RPMI8226 (cell line): ENCODE results near the gene TARBP2.

Source experiments
- DNase-seq: peaks from one replicate; pipeline ENCODE4 v3.0.0-alpha.2; 2015

Gene TARBP2

GRCh38 chr12:53500776-53501614 is at the start of gene TARBP2:
TSS of gene TARBP2 (plus strand) at chr12:53501283. CDS start at chr12:53501409, 126 bp downstream.
- DNase-seq, result peak; percentile 98

GRCh38 chr12:53451661-53452158 is 49.4 kb upstream of the TARBP2 start, which contains the start of gene PCBP2:
TSS of gene PCBP2 (plus strand) at chr12:53452102. CDS start at chr12:53454801, 2,699 bp downstream.
- peak; percentile 99 for DNase-seq

- peak; percentile 82 for DNase-seq
Observed at GRCh38 chr12:53452159-53453077, 48.7 kb upstream of the TARBP2 start.

- peak; percentile 86 for DNase-seq
Observed at GRCh38 chr12:53453953-53454640, 47.0 kb upstream of the TARBP2 start.

- DNase-seq, result peak; percentile 1
Observed at GRCh38 chr12:53454707-53455106, 46.4 kb upstream of the TARBP2 start.

GRCh38 chr12:53456654-53457366 is 44.3 kb upstream of the TARBP2 start:
- peak; percentile 1 for DNase-seq

- DNase-seq, result no peak
Observed at GRCh38 chr12:53459097-53459496, 42.0 kb upstream of the TARBP2 start.

GRCh38 chr12:53461059-53461458 is 40.0 kb upstream of the TARBP2 start:
- peak; percentile 86 for DNase-seq

GRCh38 chr12:53461591-53461990 is 39.5 kb upstream of the TARBP2 start:
- no peak for DNase-seq

GRCh38 chr12:53462935-53463334 is 38.1 kb upstream of the TARBP2 start:
- DNase-seq, result no peak

GRCh38 chr12:53463802-53464560 is 37.1 kb upstream of the TARBP2 start:
- DNase-seq, result no peak

GRCh38 chr12:53464685-53465418 is 36.2 kb upstream of the TARBP2 start:
- DNase-seq, result no peak

GRCh38 chr12:53465679-53466078 is 35.4 kb upstream of the TARBP2 start:
- DNase-seq, result peak; percentile 52

- no peak for DNase-seq
Observed at GRCh38 chr12:53466640-53467039, 34.4 kb upstream of the TARBP2 start.

GRCh38 chr12:53467082-53467481 is 34.0 kb upstream of the TARBP2 start:
- DNase-seq, result no peak

- peak; percentile 68 for DNase-seq
Observed at GRCh38 chr12:53467880-53468279, 33.2 kb upstream of the TARBP2 start.

- DNase-seq, result peak; percentile 19
Observed at GRCh38 chr12:53468282-53468681, 32.8 kb upstream of the TARBP2 start.

- DNase-seq, result no peak
Observed at GRCh38 chr12:53472056-53472582, 29.0 kb upstream of the TARBP2 start.

GRCh38 chr12:53474077-53474476 is 27.0 kb upstream of the TARBP2 start:
- DNase-seq, result no peak

- DNase-seq, result no peak
Observed at GRCh38 chr12:53474819-53475218, 26.3 kb upstream of the TARBP2 start.
